ENCODE results near the gene CFDP1. TPM values are rescaled to one million over a fixed set of nuclear protein-coding genes. Genes with fewer than 3 reads are reported as not detected.

CFDP1 gene
- total RNA-seq, 4 donors from 2014 or later = 51.2 to 318 (median 145) TPM

GRCh38 chr16:75479421-75479990, 46.2 kb upstream of the CFDP1 start:
- Histone ChIP-seq H3K4me3 (no peak overlapping the region), H3K9me3 (no peaks in the 10 kb centered on the region), H3K4me1 (no peaks in the 10 kb centered on the region), H3K36me3 (no peaks in the 10 kb centered on the region), H3K27ac (no peak overlapping the region), H3K27me3 (no peaks in the 10 kb centered on the region)
- intact Hi-C loops (cut with DNase I; ENCODE audit: low total_unique reads) (loop anchor here (5.0 to 10.0 kb wide), 2 partner anchors 175 to 283 kb away; no protein-coding TSS in a partner anchor), in situ Hi-C loops (cut with MboI; ENCODE audit: low pct_ligation_motif_present in 1 of 4, low pct_unique_long_range_greater_than_20kb in 1 of 4, low sequenced_read_pairs in 3 of 4) (loop anchor here (10.0 to 25.0 kb wide), 2 partner anchors 283 to 285 kb away; no protein-coding TSS in a partner anchor)
- TF ChIP-seq CTCF (IDR thresholded peaks at IDR 0.05) (no peak), POLR2A (IDR thresholded peaks at IDR 0.05) (no peak), EP300 (IDR thresholded peaks at IDR 0.05; ENCODE audit: low read depth) (no peak), POLR2AphosphoS5 (IDR thresholded peaks at IDR 0.05) (no peak)
- 97% methylated on average over 47 of the region's 47 CpGs; no CpG with 5 or more reads in 1 of the 2 donors for WGBS, 2 donors (ENCODE audit: low coverage in 1 of 2)
- no peak for DNase-seq

GRCh38 chr16:75478480-75479345, 45.4 kb upstream of the CFDP1 start:
- intact Hi-C loops (cut with DNase I; ENCODE audit: low total_unique reads) (loop anchor here (5.0 to 10.0 kb wide), 2 partner anchors 176 to 284 kb away; no protein-coding TSS in a partner anchor), in situ Hi-C loops (cut with MboI; ENCODE audit: low pct_ligation_motif_present in 1 of 4, low pct_unique_long_range_greater_than_20kb in 1 of 4, low sequenced_read_pairs in 3 of 4) (loop anchor here (10.0 to 25.0 kb wide), 2 partner anchors 284 to 286 kb away; no protein-coding TSS in a partner anchor)
- H3K9me3 ChIP-seq = no peaks in the 10 kb centered on the region
- H3K4me3 ChIP-seq = no peak overlapping the region
- 94% methylated on average over 66 of the region's 80 CpGs; no CpG with 5 or more reads in 1 of the 2 donors for WGBS, 2 donors (ENCODE audit: low coverage in 1 of 2)
- no peak for DNase-seq
- H3K27ac ChIP-seq = no peak overlapping the region
- H3K36me3 ChIP-seq = no peaks in the 10 kb centered on the region
- no peaks in the 10 kb centered on the region for H3K27me3 ChIP-seq
- H3K4me1 ChIP-seq = no peaks in the 10 kb centered on the region
- no peak for TF ChIP-seq POLR2AphosphoS5 (IDR thresholded peaks at IDR 0.05)
- no peak for TF ChIP-seq CTCF (IDR thresholded peaks at IDR 0.05)
- no peak for TF ChIP-seq EP300 (IDR thresholded peaks at IDR 0.05; ENCODE audit: low read depth)

GRCh38 chr16:75477680-75478473, 44.6 kb upstream of the CFDP1 start:
- intact Hi-C loops (cut with DNase I; ENCODE audit: low total_unique reads) = loop anchor here (5.0 to 10.0 kb wide), 2 partner anchors 177 to 284 kb away; no protein-coding TSS in a partner anchor
- H3K4me3 ChIP-seq = no peak overlapping the region
- no peak for DNase-seq
- H3K27me3 ChIP-seq = no peaks in the 10 kb centered on the region
- TF ChIP-seq POLR2A (IDR thresholded peaks at IDR 0.05) = no peak
- in situ Hi-C loops (cut with MboI; ENCODE audit: low pct_ligation_motif_present in 1 of 4, low pct_unique_long_range_greater_than_20kb in 1 of 4, low sequenced_read_pairs in 3 of 4) = loop anchor here (10.0 to 25.0 kb wide), 2 partner anchors 284 to 287 kb away; no protein-coding TSS in a partner anchor
- WGBS, 2 donors (ENCODE audit: low coverage in 1 of 2) = 32 to 49% methylated on average over 3 to 4 of the region's 4 CpGs
- no peaks in the 10 kb centered on the region for H3K36me3 ChIP-seq
- no peaks in the 10 kb centered on the region for H3K4me1 ChIP-seq
- no peak overlapping the region for H3K27ac ChIP-seq
- H3K9me3 ChIP-seq = no peaks in the 10 kb centered on the region

- no peak for DNase-seq
- Histone ChIP-seq H3K27ac (no peak overlapping the region), H3K9me3 (no peaks in the 10 kb centered on the region), H3K4me3 (no peak overlapping the region), H3K36me3 (no peaks in the 10 kb centered on the region), H3K4me1 (peaks cover 0 to 4% (median 0%) of the 10 kb centered on the region in 4 donors), H3K27me3 (no peaks in the 10 kb centered on the region)
- in situ Hi-C loops (cut with MboI; ENCODE audit: low pct_ligation_motif_present in 1 of 4, low pct_unique_long_range_greater_than_20kb in 1 of 4, low sequenced_read_pairs in 3 of 4) = loop anchor here (10.0 to 25.0 kb wide), 2 partner anchors 285 to 288 kb away; no protein-coding TSS in a partner anchor
- intact Hi-C loops (cut with DNase I; ENCODE audit: low total_unique reads) = loop anchor here (5.0 to 10.0 kb wide), 2 partner anchors 178 to 285 kb away; no protein-coding TSS in a partner anchor
- TF ChIP-seq POLR2A (IDR thresholded peaks at IDR 0.05) (no peak), EP300 (IDR thresholded peaks at IDR 0.05; ENCODE audit: low read depth) (no peak), POLR2AphosphoS5 (IDR thresholded peaks at IDR 0.05) (no peak), CTCF (IDR thresholded peaks at IDR 0.05) (no peak)
- WGBS, 2 donors (ENCODE audit: low coverage in 1 of 2) = 79 to 90% methylated on average over 5 to 8 of the region's 8 CpGs
Observed at GRCh38 chr16:75476817-75477216, 43.5 kb upstream of the CFDP1 start.
